ENCODE results near the gene CRYGN.
A peak's percentile ranks its signal among the peaks of the same experiment; 100 is the strongest.

GRCh38 chr7:151459726-151460473, 20.0 kb upstream of the CRYGN start:
- TF ChIP-seq, protein P1, sequence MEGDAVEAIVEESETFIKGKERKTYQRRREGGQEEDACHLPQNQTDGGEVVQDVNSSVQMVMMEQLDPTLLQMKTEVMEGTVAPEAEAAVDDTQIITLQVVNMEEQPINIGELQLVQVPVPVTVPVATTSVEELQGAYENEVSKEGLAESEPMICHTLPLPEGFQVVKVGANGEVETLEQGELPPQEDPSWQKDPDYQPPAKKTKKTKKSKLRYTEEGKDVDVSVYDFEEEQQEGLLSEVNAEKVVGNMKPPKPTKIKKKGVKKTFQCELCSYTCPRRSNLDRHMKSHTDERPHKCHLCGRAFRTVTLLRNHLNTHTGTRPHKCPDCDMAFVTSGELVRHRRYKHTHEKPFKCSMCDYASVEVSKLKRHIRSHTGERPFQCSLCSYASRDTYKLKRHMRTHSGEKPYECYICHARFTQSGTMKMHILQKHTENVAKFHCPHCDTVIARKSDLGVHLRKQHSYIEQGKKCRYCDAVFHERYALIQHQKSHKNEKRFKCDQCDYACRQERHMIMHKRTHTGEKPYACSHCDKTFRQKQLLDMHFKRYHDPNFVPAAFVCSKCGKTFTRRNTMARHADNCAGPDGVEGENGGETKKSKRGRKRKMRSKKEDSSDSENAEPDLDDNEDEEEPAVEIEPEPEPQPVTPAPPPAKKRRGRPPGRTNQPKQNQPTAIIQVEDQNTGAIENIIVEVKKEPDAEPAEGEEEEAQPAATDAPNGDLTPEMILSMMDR (IDR thresholded peaks at IDR 0.05): peak in 1 of 3 experiments; percentile 41
- TF ChIP-seq POLR2AphosphoS5 (IDR thresholded peaks at IDR 0.05; ENCODE audit: insufficient read depth in 1 of 2, low read depth in 1 of 2): peak; percentile 93 to 94
